Measurements from ENCODE around the gene MBOAT1.

MBOAT1 gene

DNA sequence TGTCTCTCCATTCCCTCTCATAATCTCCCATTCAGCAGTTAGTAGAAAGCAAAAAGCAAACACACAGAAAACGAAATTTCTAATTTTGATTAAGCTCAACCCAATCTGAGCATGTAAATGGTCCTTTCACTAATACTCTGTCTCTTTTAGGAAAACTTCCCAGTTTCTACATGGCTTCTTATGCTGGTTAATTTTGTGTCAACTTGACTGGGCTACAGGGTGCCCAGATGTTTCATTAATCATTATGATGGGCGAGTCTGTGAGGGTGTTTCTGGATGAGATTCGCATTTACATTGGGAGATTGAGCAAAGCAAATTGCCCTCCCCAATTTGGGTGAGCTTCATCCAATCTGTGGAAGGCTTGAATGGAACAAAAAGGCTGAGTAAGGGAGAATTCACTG lies 142.2 kb downstream of the MBOAT1 start:
- TF ChIP-seq, protein P1, sequence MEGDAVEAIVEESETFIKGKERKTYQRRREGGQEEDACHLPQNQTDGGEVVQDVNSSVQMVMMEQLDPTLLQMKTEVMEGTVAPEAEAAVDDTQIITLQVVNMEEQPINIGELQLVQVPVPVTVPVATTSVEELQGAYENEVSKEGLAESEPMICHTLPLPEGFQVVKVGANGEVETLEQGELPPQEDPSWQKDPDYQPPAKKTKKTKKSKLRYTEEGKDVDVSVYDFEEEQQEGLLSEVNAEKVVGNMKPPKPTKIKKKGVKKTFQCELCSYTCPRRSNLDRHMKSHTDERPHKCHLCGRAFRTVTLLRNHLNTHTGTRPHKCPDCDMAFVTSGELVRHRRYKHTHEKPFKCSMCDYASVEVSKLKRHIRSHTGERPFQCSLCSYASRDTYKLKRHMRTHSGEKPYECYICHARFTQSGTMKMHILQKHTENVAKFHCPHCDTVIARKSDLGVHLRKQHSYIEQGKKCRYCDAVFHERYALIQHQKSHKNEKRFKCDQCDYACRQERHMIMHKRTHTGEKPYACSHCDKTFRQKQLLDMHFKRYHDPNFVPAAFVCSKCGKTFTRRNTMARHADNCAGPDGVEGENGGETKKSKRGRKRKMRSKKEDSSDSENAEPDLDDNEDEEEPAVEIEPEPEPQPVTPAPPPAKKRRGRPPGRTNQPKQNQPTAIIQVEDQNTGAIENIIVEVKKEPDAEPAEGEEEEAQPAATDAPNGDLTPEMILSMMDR (IDR thresholded peaks at IDR 0.05; ENCODE audit: low read depth, low read length, missing control alignments): no peak
- H3K4me3 ChIP-seq (ENCODE audit: low read depth, low read length): no peak overlapping the region
- in situ Hi-C loops (cut with HindIII; ENCODE audit: low sequenced_read_pairs): loop anchor here (25.0 kb wide), 1 partner anchor 1483 kb away; no protein-coding TSS in a partner anchor
- no peak for DNase-seq (ENCODE audit: low read depth)

DNA sequence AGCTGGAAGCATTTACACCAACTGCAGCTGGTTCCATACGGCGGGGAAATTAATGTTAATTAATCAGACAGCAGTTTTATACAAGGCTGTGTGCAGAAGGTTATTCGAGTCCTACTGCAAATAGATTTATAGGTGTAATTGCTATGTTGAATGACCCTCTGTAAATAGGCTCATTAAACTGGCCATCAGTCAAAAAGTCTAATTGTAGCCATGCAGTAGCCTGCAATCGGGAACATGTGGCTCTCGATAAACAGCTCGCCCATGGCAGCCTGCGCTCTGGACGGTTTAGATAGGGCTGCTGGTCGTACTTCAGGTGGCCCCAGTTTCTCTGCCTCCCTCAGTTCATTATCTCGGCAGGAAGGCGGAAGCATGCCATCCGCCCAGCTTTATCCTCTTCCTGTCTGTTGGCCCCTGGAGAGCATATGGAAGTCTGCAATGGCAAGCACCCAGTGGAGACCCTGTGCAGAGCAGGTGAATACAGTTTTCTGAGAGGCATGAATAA lies 143.2 kb downstream of the MBOAT1 start:
- no peak for DNase-seq (ENCODE audit: low read depth)
- H3K4me3 ChIP-seq (ENCODE audit: low read depth, low read length): no peak overlapping the region
- TF ChIP-seq, protein P1 (IDR thresholded peaks at IDR 0.05; ENCODE audit: low read depth, low read length, missing control alignments): no peak
- in situ Hi-C loops (cut with HindIII; ENCODE audit: low sequenced_read_pairs): loop anchor here (25.0 kb wide), 1 partner anchor 1482 kb away; no protein-coding TSS in a partner anchor

DNA sequence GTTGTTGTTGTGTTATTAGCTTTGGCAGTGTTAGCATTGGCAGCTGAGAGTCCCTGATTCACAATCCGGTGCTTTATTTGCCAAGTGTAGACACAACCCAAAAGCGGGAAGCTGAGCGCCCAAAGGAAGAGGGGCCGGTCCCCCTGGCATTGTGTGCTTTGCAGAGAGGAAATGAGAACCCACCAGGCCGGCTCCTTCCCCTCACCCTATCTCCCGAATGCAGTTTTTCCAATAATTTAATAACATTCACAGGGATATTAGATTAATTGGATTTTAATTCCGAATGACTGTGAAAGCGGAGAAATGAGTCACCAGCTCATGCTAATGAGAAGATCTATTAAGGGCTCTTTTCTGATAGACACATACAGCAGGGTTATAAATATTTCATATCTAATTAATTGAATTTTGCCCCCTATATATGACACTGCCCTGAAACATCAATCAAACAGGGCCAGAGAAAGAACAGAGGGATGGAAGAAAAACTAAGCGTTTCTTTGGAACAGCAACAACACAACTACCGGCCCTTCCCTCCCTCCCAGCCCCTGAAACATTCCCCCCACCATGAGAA lies 143.8 kb downstream of the MBOAT1 start:
- DNase-seq (ENCODE audit: low read depth): no peak
- in situ Hi-C loops (cut with HindIII; ENCODE audit: low sequenced_read_pairs): loop anchor here (25.0 kb wide), 1 partner anchor 1481 kb away; no protein-coding TSS in a partner anchor
- H3K4me3 ChIP-seq (ENCODE audit: low read depth, low read length): no peak overlapping the region
- TF ChIP-seq, protein P1 (IDR thresholded peaks at IDR 0.05; ENCODE audit: low read depth, low read length, missing control alignments): no peak

DNA sequence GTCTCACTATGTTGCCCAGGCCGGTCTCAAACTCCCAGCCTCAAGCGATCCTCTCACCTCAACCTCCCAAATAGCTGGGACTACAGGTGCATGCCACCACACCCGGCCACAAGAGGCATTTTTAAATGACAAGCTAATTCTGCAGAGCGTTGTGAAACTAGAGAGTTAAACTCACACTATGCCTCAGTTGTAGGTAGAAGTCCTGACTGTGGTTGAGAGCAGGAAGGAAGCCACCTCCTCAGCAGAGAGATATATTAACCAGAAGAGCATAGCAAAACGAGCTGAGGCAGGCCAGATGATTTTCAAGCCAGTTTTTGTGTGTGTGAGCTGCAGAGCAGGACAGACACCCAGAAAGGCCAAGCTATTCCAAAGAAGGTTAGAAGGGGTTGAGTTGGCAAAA lies 150.3 kb downstream of the MBOAT1 start:
- no peak for DNase-seq (ENCODE audit: low read depth)
- TF ChIP-seq, protein P1 (IDR thresholded peaks at IDR 0.05; ENCODE audit: low read depth, low read length, missing control alignments): no peak
- in situ Hi-C loops (cut with HindIII; ENCODE audit: low sequenced_read_pairs): loop anchor here (25.0 kb wide), 1 partner anchor 1475 kb away; no protein-coding TSS in a partner anchor
- no peak overlapping the region for H3K4me3 ChIP-seq (ENCODE audit: low read depth, low read length)

DNA sequence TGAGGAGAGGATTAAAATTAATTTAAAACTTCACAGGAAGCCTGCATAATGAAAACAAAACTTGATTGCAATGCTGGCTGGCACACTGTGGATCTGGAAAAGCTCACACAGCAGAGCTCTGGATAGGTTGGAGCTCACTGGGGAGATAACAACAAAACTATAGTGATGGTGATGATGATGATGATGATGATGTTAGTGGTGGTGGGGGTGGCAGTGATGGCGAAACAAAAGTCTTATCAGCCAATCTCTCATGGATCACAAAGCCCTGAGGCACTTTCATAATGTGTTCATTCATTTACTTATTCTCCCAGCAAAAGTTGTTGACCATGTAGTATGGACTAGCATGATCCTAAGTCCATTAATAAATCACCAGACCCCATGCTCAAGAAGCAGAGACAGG lies 152.0 kb downstream of the MBOAT1 start:
- H3K4me3 ChIP-seq (ENCODE audit: low read depth, low read length): no peak overlapping the region
- no peak for DNase-seq (ENCODE audit: low read depth)
- TF ChIP-seq, protein P1 (IDR thresholded peaks at IDR 0.05; ENCODE audit: low read depth, low read length, missing control alignments): no peak
- in situ Hi-C loops (cut with HindIII; ENCODE audit: low sequenced_read_pairs): loop anchor here (25.0 kb wide), 1 partner anchor 1473 kb away; no protein-coding TSS in a partner anchor

DNA sequence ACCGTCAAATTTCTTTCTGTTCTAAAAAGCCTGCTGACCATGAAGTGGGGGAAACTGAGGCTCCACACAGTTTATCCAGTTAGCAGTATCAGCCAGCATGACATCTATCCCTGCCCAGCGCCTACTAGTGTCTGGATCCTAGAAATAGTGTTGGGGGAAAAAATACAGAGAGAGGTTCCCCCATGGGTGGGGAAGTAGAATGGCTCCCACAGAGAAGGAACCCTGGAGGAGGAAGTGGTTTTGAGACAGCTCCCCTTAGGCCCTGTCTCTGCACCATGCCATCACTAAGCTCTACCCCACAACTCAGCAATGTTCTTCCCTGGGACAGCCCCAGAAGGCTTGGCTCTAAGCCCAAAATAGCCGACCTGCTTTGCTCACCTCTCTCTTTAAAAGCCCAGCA lies 153.4 kb downstream of the MBOAT1 start:
- in situ Hi-C loops (cut with HindIII; ENCODE audit: low sequenced_read_pairs): loop anchor here (25.0 kb wide), 1 partner anchor 1472 kb away; no protein-coding TSS in a partner anchor
- H3K4me3 ChIP-seq (ENCODE audit: low read depth, low read length): no peak overlapping the region
- DNase-seq (ENCODE audit: low read depth): no peak
- TF ChIP-seq, protein P1 (IDR thresholded peaks at IDR 0.05; ENCODE audit: low read depth, low read length, missing control alignments): no peak
